KMS-11 (cell line): ENCODE data around the gene DENND1A.

Source experiments
- H2AFZ ChIP-seq: fragments of 200-600 bp; sonication (generic); 2 replicates; pipeline ENCODE4 v1.6.1; 2016; ENCODE audit warnings: antibody characterized with exemption, mixed run types, low read depth
- H3K27ac ChIP-seq: fragments of 200-600 bp; sonication (generic); 2 replicates; pipeline ENCODE4 v1.6.1; 2016; ENCODE audit warnings: mild to moderate bottlenecking, mixed run types
- H3K27me3 ChIP-seq: fragments of 200-600 bp; sonication (generic); 2 replicates; pipeline ENCODE4 v1.6.1; 2017; ENCODE audit warnings: mild to moderate bottlenecking, low read depth, mixed run types, moderate library complexity; ENCODE audit not compliant: insufficient read depth
- H3K36me3 ChIP-seq: fragments of 200-600 bp; sonication (generic); 2 replicates; pipeline ENCODE4 v1.6.1; 2017; ENCODE audit warnings: mild to moderate bottlenecking, mixed run types; ENCODE audit not compliant: insufficient read depth
- H3K4me1 ChIP-seq: fragments of 200-600 bp; sonication (generic); 2 replicates; pipeline ENCODE4 v1.6.1; 2016; ENCODE audit warnings: mild to moderate bottlenecking, low read depth, mixed run types; ENCODE audit not compliant: poor library complexity, severe bottlenecking
- H3K4me2 ChIP-seq: fragments of 200-600 bp; sonication (generic); 2 replicates; pipeline ENCODE4 v1.7.0; 2016; ENCODE audit warnings: mild to moderate bottlenecking, mixed run types
- H3K4me3 ChIP-seq: fragments of 200-600 bp; sonication (generic); IDR thresholded peaks from 2 replicates; pipeline ENCODE4 v1.6.1; 2017; ENCODE audit warnings: low read depth, low read length, mixed read lengths; ENCODE audit not compliant: insufficient read depth
- H3K79me2 ChIP-seq: fragments of 200-600 bp; sonication (generic); 2 replicates; pipeline ENCODE4 v1.6.1; 2016; ENCODE audit warnings: low read depth, mixed run types; ENCODE audit not compliant: insufficient read depth
- H3K9ac ChIP-seq: fragments of 200-600 bp; sonication (generic); 2 replicates; pipeline ENCODE4 v1.6.1; 2016; ENCODE audit warnings: mild to moderate bottlenecking, mixed run types
- H4K20me1 ChIP-seq: fragments of 200-600 bp; sonication (generic); 2 replicates; pipeline ENCODE4 v1.6.1; 2016; ENCODE audit warnings: mild to moderate bottlenecking, mixed run types; ENCODE audit not compliant: insufficient read depth
- CTCF ChIP-seq: fragments of 200-600 bp; sonication (generic); conservative IDR thresholded peaks from 2 replicates; pipeline ENCODE4 v1.6.1; 2017; ENCODE audit warnings: low read depth, mild to moderate bottlenecking, antibody characterized with exemption, low read length, moderate library complexity, mixed read lengths

Gene DENND1A

DNA sequence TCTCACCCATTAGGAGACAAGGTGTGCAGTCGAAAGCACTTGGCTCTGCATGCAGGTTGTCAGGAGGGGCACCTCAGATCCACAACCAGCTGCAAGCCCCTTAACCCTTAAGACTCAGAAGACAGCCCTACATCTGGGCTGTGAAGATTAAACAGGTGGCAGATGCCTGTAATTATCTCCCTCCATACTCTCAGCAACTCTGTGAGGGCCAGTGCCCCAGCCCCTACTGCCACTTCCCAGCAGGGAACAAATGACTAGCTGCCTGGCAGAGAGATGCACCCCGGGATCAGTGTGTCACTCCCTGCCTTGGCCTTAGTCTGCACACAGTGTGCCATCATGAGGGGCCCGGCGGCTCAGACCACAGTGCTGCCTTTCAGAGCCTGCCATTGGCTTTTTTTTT is 532.0 kb downstream of the DENND1A start:
- H3K4me1 ChIP-seq: no peaks in the 10 kb centered on the region
- H3K79me2 ChIP-seq: no peaks in the 10 kb centered on the region
- no peaks in the 10 kb centered on the region for H3K36me3 ChIP-seq
- H3K4me3 ChIP-seq: no peak overlapping the region
- TF ChIP-seq CTCF: no peak
- H3K9ac ChIP-seq: no peak overlapping the region
- no peaks in the 10 kb centered on the region for H4K20me1 ChIP-seq
- H3K27me3 ChIP-seq: no peaks in the 10 kb centered on the region
- H3K4me2 ChIP-seq: no peak overlapping the region
- H3K27ac ChIP-seq: no peak overlapping the region
- no peak overlapping the region for H2AFZ ChIP-seq

DNA sequence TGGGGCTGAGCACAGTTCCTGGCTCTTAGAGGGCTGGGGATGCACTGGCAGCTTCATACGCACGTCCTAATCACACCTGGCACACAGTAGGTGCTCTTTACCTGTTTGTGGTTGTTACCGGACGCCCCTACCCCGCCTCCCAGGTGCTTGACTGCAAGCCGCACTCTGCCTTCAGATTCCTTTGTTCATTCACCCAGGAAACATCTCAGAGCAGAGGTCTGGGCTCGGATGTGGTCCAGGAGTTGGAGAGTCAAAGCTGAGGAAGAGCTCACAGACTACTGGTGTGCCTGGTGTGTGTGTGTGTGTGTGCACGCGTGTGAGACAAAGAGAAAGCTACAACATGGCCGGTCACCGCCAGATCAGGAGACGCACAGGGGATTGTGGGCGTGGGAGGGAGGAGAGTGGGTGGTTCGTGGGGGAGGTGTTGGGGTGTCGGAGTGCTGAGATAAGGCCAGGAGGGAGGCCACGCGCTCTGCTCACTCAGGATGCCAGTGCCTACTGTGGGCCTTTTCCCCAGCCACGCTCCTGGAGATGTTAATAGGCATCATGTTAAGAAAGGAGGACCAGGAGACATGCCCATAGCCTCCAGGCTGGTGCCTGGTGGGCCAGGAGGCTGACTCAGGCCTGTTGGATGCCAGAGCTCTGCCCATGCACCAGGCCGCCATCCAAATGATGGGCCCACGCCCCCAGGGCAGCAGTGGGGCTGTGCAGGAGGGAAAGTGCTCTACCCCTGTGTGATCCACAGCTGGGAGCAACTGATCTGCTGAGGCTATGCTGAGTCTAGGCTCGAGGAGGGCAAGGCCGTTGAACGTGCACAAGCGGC is 534.0 kb downstream of the DENND1A start:
- no peak for TF ChIP-seq CTCF
- Histone ChIP-seq H3K36me3 (no peaks in the 10 kb centered on the region), H3K27me3 (no peaks in the 10 kb centered on the region), H3K4me2 (no peak overlapping the region), H3K9ac (no peak overlapping the region), H3K4me1 (no peaks in the 10 kb centered on the region), H3K79me2 (no peaks in the 10 kb centered on the region), H3K27ac (no peak overlapping the region), H4K20me1 (no peaks in the 10 kb centered on the region), H3K4me3 (no peak overlapping the region), H2AFZ (no peak overlapping the region)

DNA sequence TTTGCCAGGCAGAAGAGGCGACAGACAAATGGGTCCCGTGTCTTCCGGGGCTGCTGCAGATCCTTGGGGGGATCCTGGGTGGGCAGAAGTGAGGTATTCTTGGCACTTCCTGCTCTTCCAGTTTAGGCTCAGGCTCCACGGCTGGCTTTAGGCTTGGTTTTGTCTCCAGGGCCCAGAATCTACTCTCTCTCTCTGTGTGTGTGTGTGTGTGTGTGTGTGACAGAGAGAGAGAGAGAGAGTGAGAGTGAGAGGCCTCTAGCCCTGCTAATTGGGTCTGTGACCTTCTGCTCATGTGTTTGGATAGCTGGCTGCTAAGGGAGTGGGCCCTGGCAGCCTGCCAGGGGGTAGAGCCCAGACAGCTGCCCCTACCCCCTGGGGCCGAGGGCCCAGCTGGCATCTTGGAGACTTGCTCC is 534.6 kb downstream of the DENND1A start:
- Histone ChIP-seq H3K27me3 (no peaks in the 10 kb centered on the region), H3K36me3 (no peaks in the 10 kb centered on the region), H3K4me2 (no peak overlapping the region), H4K20me1 (no peaks in the 10 kb centered on the region), H3K4me3 (no peak overlapping the region), H2AFZ (no peak overlapping the region), H3K9ac (no peak overlapping the region), H3K79me2 (no peaks in the 10 kb centered on the region), H3K27ac (no peak overlapping the region), H3K4me1 (no peaks in the 10 kb centered on the region)
- no peak for TF ChIP-seq CTCF

DNA sequence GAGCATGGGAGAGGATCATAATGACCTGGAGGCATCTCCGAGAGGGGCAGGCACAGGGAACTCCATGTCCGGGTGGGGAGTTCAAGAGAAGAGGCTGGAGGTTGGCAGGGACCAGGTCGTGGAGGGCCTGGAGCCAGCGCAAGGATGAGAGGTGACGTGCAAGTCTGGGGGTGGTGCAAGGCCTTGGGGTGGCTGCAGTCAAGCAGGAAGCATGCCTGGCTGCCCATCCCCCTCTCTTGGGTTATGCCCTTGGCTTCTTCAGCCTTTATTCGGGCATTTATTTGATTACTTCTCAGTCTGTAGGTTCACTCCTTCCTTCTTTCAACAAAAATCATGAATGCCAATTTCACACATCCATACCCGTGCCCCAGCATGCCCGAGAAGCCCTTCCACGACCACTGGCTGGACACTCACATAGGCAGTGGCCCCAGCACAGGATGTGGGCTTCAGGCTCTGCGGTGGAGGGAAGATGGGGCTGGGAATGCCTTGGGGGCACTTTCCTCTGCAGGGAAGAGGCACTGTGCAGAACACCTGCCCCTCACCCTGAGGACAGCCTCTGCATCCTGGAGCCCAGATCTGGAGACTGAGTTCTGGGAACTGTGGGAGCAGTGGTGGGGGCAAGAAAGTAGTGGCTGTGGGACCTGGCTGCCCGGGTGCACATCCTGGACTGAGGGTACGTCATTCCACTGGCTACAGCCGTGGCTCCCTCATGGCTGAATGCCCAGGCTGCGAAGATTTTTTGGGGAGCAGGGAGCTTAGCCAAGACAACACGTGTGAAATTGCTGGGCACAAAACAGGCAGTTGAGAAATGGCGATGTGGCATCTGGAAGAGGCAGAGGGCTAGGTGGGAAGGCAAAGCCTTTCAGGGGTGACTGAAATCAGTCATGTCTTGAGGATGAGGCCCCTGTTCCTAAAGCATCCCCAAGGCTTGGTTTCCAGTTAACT is 535.4 kb downstream of the DENND1A start:
- H3K27ac ChIP-seq: no peak overlapping the region
- H3K4me3 ChIP-seq: no peak overlapping the region
- no peaks in the 10 kb centered on the region for H3K36me3 ChIP-seq
- no peak overlapping the region for H3K4me2 ChIP-seq
- H3K79me2 ChIP-seq: no peaks in the 10 kb centered on the region
- no peaks in the 10 kb centered on the region for H3K4me1 ChIP-seq
- no peak overlapping the region for H3K9ac ChIP-seq
- no peak for TF ChIP-seq CTCF
- no peak overlapping the region for H2AFZ ChIP-seq
- H3K27me3 ChIP-seq: no peaks in the 10 kb centered on the region
- no peaks in the 10 kb centered on the region for H4K20me1 ChIP-seq
